Activated CD4-positive, alpha-beta T cell treated with anti-CD3 and anti-CD28 coated beads for 24 hours (primary cell): Measurements from ENCODE around the gene BNIP3.

ENCODE experiments used
- DNase-seq, 2 donors: peaks; one replicate each; pipeline ENCODE4 v3.0.0-alpha.2; 2020; ENCODE audit warnings: low read depth in 2 of 2

The BNIP3 gene

DNA sequence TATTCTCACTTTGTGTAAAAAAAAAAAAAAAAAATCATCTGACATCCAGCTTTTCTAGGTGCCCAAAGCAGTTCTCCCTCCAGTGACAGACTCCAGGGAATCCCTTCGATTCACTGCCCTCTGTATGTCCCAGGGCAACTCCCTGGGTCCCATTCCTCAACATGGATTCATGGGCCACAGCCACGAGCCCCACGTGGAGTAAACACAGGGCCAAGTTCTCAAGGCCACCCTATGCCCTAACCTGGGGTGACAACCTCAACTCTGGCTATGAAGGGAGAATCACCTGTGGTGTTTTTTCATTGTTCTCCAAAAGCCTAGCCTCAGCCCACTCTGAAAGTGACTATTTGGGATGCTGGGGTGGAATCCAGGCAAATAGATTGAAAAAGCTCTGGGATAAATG, 3.4 kb downstream of the BNIP3 start:
- no peak for DNase-seq

DNA sequence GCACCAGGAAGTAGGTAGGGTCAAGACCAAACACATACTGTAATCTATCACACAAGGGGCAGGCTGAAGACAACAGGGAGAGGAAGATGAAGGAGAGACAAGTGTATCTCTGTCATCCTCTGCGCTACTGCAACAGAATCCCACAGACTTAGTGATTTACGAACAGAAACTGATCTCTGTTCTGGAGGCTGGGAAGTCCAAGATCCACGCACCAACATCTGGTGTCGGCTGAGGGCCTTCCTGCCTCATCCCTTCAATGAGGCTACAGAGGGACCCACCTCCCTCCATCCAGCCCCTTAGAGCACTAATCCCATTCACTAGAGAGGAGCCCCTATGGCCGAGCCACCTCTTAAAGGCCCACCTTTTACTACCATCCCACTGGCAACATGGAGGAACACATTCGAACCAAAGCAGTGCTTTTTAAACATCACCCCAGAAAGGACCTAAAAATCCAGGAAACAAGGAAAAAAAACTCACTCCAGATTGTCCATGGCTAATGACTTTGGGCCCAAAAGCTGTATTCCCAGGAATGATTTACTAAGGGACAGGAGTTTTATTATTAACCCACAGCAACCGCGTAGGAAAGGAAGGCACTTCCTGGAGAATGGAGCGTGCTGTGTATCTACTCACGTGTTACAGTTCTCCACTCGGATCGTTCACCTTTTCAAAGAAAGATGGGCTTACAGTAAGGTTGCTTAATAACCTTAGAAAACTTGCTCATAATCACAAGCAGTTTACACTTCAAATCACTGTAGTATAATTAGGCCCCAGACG, 4.2 kb downstream of the BNIP3 start:
- no peak for DNase-seq

DNA sequence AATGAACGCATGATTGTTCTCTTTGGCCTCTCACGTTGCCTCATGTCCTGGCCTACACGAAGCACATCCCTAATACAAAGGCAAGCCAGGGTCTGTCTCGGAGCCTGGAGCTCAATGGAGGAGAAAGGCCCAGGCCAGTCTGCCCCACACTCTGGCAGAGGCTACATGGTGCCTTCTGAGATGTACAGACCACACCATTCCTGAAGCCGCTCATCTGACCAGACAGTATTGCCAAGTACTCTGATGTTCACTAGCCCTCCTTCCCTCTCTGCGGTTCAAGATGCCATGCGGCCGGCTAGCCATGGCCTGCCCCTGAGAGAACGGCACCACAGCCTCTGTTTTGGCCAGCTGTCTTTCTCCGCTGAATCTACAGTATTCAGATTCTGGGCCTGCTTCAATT, 5.9 kb downstream of the BNIP3 start:
- no peak for DNase-seq

DNA sequence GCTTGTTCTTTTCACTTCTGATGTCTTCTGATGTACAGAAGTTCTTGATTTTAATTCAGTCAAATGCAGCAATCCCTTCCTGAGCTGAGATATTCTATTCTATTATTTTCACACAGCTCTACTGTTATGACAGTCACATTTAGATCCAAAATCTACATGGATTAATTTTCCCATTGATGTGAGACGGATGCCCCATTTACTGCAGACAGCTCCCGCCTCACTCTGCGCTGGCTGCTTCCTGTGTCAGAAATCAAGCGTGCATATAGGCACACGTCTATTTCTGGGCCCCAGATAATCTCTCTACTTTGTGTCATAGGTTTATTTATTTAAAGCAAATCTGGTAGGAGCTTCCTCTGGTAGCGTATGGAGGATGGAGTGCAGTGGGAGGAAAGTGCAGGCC, 6.7 kb downstream of the BNIP3 start:
- no peak for DNase-seq

DNA sequence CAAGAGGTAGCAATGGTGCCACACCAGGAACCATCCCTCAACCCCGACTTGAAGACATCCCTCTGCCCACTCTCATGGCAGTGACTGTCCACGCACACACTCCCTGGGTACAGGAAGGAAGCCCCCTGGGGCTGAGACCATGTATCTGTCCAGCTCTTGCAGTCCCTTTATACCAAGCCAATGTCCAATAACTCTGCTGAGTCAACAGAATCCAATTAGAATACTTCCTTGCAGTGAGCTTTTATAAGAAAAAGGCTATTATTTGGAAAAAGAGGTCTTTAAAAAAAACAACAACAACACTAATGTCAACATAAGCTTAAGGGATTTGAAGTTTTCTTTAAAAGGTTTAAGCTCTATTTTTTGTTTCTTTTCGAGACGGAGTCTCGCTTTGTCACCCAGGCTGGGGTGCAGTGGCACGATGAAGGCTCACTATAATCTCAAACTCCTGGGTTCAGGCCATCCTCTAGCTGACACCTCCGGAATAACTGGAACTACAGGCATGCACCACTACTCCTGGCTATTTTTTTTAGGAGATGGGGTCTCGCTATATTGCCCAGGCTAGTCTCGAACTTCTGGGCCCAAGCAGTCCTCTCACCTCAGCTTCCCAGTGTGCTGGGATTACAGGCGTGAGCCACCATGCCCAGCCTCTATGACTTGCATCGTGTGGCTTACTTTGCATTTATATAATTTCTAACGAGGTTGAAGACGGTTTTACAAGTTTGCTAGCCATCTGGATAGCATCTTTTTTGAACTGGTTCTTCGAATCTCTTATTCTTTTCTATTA, 7.5 kb downstream of the BNIP3 start:
- DNase-seq, result no peak

DNA sequence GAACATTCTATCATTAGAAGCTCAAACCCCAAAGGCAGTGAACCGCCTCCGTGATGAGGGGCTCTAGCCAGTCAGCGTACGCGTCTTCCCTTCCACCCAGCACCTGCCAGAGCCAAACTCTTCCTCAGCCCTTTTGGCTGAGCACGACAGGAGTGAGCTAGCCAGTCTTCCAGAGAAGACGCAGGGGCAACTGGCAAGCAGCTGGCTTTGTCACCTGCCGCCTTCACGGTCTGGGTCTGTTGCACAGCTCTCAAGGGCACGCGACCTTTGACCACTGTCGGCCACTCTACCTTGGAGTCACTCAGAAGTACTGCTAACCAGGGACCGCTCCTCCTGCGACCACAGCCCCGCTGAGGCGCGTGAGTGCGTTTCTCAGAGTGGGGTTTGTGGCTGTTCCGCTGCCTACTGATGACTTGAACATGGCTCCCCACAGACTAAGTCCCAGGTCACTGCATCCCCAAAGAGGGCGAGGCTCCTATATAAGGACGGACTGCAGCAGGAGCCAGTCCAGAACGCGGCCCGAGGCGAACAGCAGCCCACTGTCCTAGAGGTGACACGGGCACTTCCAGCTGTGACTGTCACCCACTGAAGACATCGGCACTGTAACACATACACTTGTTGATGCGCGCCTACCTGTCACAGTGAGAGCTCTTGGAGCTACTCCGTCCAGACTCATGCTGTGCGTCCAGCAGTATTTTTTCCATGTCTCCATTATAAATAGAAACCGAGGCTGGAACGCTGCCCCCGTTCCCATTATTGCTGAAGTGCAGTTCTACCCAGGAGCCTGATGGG, 8.4 kb downstream of the BNIP3 start:
- DNase-seq, result no peak

DNA sequence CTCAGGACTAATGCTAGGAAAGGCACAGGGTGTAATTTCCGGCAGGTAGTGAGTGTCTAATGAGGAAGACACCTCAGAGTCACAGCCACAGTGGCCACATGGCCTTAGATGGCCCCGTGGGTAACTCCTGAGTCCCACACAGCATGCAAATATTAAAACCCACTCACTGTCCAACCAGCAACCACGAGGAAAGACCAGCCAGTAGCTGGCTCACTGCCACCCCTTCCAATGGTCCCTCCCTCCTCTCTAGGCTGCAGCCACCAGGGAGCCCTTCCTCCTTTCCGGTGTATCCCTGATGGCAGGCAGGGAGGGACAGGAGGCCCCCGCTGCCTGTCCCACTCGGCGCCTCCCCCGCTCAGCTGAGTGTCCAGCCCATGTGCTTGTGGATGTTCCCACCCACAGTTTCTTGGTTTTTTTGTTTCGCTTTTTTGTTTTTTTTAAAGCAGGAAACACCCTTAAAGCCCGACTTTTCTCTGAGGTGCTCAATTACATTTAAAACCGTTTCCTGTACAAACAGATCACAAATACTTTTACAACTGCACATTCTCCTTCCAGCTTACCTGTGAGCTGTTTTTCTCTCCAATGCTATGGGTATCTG, 9.2 kb downstream of the BNIP3 start:
- DNase-seq, result no peak

DNA sequence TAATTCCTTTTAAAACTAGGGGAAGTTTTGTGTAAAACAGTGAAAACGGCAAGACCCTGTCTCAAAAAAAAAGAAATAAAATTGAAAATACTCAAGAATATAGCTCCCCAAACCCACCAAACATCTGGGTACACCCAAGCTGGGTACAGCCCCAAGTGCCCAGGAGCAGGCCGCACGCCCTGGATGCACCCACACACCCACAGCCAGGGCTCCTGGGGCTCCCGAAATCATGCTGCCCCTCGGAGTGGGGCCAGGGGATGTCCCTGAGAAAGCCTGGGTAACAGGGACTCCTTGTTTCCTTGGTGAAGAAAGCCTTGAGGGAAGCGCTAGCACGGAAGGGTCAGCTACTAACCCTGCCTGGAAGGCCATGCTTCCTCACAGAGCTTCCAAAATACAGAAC, 10.1 kb downstream of the BNIP3 start:
- no peak for DNase-seq

DNA sequence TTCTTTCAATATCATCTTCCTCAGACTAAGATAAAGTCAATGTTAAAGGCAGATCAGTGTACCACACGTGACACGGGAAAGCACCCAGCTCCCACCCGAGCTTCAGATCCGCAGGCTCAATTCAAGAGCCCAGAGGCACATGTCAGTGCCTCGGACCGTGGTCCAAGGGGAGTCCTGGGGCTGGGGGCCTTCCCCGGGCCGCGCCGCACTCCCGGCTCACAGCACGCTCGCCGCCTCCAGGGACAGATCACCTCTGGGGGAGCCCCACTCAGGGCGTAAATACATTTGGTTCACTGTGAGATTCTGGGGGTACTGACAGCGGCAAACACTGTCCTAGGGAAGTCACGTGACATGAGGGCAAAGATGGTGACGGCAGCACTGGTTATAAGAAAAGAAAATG, 10.8 kb downstream of the BNIP3 start:
- DNase-seq, result no peak

DNA sequence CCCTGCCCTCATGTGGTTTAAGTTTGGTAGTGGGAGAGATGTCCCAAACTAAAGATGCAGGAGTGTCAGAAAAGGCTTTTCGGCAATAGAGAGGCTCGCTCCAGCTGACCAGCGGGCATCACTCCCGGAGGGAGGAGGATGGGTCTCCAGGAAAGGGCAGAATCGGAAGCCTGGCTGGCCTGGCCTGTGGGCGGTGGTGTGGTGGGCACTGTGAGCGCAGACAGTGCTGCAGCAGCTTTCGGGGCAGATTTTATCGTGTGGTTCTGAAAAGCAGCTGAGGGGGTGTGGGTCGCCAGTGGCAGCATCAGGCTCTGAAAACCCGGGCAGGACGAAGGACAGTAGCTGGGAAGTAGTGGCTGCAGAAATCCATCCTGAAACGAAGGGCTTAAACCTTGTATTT, 12.8 kb downstream of the BNIP3 start:
- DNase-seq, result no peak

DNA sequence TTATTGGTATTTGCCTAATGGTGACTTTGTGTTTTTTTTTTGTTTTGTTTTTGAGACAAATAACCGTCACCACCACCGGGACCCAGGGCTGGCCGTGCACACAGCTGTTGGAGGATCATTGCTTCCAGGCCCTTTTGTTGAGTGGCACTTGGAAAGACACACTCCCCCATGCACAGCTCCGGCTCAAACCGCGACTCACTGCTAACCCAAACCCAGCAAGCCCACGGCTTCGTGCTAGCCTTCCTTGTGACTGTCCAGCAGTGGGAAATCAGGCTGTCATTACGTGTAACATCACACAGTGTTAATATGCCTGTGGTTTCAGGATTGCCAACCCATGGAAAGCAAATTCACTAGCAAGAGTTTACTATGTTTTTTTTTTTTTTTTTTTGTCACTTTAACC, 17.4 kb downstream of the BNIP3 start:
- no peak for DNase-seq

DNA sequence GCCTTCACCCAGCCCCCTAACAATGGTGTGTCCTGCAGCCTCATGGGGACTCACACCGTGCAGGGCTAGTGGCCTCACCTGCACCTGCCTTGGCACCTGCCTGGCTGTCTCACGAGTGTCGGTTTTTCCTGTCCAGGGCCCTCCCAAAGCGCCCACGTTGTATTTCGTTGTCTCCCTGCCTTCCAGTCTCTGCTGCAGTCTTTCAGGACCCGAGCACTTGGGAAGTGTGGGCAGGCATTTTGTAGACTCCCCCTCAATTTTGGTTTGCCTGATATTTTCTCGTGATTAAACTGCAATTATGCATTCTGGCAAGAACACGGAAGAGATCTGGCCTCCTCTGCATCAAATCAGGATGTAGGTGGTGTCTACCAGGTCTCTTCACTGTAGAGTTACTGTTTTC, 17.9 kb downstream of the BNIP3 start:
- no peak for DNase-seq

DNA sequence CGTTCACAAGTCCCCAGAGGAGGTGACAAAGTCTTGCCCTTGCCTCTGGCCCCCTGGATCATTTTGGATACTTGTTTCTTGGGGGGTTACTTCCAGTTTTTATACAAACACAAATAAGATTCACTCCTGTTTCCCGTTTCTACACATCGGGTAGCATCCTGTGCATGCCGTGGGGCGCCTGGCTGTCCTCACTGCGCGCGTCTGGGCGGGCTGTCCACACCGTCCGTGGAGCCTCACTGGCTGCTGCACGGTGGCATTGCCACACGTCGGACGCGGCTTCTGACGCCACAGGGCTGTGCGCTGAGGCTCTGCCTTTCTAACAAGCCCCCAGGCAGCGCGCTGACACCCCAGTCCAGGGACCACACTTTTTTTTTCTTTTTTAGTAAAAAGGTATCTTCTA, 18.4 kb downstream of the BNIP3 start:
- no peak for DNase-seq

DNA sequence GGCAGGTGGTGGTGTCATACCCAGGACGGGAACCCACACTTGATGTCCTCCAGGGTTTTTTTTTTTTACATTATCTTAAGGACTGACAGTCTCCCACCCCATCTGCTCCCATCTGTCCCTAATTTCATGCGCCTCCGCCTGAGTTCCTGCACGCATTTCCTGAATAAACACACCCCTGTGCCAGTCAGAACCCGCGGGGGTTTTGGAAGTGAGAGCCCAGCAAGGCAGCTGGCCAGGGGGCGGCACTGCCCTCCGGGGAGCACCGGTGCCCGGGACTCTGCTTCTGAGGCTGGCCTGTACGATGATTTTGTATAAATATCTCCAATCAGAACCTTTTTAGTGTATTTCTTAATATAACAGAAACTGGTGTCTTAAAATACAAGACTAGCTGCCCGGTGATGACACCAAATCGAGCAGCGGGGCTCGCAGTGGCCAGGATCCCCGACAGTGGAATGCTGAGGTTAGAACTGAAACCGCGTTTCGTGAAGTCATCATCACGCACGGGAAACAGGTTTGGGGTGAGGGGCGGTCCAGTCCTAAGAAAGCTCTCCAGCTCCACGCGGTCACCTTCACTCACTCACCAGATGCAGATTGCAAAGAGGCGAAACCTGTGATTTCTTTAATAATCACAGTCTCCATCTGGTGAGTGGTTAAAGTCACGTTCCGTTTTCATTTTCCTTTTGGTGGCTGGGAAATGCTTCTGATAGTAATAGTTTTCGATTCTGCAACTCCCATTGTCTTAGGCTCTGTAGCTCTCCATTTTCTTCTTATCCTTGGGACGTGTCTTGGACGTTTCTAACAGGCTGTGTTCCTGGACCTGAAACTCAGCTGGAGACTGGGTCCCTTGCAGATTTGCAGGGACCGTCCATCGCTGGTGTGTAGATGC, 19.7 kb downstream of the BNIP3 start:
- no peak for DNase-seq

DNA sequence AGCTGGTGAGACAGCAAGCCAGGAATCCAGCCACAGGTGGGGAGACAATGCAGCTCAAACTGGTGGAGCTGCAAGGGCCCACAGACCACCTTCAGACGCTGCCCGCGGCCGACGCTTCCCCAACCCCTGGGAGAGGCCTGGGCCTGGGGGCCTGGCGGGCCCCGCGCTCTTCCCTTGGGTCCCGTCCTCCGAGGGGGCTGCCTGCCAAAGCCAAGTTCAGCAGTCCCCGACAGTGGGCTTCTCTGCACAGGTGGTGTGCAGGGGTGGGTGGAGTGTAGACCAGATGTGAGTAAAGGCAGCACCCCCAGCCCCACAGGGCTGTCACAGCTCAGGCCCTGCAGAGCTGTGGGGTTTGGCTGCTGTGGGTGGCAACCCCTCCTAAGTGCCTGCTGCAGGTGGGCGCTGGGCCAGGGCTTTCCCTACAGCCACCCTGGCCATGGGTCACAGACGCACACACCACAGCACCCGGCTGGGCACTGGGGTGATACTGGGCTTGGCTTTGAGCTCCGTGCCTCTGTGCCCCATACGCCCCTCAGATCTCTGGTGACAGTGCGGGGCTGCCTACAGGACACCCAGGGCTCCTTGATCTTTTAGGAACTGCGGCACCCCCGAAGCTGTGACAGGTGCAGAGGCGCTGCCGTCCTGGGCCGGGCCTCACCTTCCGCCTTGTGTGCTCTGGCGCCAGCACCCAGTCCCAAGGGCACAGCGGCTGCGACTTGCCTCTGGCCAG, 20.5 kb downstream of the BNIP3 start:
- no peak for DNase-seq

DNA sequence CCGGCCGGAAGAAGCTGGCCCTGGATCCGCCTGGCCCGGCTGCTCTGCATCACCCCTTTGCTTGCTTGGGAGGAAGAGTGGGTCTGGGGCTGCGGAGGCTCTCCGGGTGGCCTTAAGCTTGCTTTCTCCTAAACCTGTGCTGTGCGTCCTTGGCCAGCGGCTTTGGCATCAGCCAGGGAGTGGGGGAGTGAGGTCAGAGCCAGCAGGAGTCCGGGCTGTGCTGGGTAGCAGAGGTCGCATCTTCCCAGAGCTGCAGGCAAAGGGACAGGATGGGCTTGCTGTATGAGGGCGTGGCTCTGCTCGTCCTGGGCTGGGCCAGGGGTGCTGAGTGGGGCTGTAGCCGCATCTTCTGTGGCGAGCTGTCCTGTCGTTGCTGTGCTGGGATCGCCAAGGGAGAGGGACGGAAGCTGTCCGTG, 21.1 kb downstream of the BNIP3 start:
- DNase-seq, result no peak

DNA sequence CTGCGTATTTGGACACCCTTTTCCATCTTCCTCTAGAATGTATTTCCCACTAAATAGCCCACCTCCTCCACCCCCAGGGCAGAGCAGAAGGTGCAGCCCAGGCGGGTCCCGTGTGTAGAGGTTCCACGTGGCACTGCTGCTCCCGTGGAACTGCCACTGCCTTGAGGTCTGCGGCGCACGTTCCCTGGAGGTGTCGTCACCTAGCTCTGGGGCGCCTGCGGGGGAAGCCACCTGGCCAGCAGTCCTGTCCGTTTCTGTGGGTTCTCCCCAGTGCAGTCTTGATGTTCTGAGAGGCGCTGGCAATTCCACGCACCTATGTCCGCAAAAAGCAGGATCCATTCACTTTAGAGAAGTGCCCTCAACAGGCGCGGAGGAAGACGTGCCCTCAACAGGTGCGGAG, 21.9 kb downstream of the BNIP3 start:
- DNase-seq, result no peak

DNA sequence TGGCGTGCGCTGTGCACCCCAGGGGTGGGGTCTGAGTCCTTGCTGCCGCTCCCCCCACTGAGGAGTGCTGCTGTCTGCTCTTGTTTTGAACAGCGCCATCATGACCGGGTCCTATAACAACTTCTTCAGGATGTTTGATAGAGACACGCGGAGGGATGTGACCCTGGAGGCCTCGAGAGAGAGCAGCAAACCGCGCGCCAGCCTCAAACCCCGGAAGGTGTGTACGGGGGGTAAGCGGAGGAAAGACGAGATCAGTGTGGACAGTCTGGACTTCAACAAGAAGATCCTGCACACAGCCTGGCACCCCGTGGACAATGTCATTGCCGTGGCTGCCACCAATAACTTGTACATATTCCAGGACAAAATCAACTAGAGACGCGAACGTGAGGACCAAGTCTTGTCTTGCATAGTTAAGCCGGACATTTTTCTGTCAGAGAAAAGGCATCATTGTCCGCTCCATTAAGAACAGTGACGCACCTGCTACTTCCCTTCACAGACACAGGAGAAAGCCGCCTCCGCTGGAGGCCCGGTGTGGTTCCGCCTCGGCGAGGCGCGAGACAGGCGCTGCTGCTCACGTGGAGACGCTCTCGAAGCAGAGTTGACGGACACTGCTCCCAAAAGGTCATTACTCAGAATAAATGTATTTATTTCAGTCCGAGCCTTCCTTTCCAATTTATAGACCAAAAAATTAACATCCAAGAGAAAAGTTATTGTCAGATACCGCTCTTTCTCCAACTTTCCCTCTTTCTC, 26.0 kb downstream of the BNIP3 start:
- no peak for DNase-seq

DNA sequence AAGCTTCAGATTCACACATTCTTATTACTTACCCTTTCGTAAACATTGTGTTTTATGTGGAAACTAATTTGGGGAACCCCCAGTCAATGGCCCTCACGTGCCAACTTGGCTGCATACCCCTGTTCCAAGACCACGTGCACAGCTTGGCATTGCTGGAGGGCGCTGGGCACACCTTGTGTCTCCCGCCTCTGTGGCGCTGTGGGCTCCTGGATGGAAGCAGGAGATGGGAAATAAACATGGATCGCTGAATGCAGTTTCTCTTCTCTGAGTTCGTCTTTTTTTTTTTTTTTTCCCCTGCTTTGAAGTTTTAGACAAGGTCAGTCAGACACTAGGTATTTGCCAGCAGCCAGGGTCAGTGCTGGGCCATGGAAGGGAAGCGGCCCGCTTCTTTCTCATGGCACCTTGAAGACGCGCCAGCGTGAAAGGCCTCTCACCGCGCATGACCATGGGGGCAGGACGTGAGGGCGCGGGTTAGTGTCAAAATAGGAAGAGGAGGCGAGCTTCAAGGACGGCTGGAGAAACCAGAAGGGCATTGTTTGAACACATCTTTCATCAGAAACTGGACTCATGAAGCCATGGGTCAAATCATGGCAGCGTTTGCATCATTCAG, 27.3 kb downstream of the BNIP3 start:
- DNase-seq, result no peak
